Hepatic stellate cell (primary cell): ENCODE data around the gene ZMAT5.
A peak's percentile ranks its signal among the peaks of the same experiment; 100 is the strongest.

ENCODE experiments used
- DNase-seq: peaks from one replicate; pipeline ENCODE4 v3.0.0; 2011; ENCODE audit warnings: low spot score

The ZMAT5 gene

GRCh38 chr22:29729161-29729560 lies 37.6 kb downstream of the ZMAT5 start:
- no peak for DNase-seq

DNA sequence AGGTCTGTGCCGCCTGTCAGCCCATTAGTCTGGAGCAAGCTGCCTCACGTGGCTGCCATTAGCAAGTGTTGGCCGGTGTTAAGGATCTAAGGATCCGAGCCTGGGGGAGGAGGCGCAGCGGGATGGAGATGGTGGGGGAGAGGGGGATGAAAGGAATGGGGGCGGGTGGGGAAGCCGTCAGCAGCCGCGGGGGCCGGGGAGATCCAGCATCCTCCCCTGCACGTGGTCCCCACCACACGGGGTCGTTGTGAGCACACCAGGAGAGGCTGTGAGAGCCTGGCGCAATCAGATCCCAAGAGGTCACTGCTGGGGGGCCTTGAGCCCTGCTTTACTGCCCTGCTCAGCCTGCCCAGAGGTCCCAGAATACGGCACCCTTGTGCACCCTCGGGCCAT lies 39.7 kb downstream of the ZMAT5 start:
- peak; percentile 68 for DNase-seq

DNA sequence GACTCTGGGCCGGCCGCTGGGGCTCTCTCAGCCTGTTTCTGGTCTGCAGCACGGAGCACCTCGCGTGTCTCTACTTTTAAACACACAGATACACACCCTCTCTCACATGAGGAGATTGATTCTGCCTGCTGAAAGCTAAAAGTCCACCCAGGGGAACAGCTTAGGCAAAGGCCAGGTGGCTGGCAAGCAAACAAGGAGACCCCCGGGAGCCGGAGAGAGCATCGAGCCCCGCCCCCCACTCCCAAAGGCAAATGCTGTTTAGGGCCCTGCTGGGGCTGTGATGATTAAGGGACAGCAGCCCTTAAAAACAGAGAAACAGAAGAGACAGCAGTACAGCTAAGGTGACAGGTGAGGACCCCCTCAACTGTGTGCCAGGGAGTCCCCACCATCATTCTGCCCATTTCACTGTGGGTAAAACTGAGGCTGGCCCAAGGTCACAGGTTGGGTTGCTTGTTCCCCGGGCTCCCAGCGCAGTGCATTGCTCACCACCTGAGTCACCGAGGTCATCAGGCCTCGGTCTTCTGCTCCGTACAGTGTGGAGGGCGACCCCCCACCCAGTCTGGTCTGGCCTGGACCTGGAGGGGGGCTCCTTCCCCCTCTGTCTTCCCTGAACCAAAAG lies 40.2 kb downstream of the ZMAT5 start:
- no peak for DNase-seq

DNA sequence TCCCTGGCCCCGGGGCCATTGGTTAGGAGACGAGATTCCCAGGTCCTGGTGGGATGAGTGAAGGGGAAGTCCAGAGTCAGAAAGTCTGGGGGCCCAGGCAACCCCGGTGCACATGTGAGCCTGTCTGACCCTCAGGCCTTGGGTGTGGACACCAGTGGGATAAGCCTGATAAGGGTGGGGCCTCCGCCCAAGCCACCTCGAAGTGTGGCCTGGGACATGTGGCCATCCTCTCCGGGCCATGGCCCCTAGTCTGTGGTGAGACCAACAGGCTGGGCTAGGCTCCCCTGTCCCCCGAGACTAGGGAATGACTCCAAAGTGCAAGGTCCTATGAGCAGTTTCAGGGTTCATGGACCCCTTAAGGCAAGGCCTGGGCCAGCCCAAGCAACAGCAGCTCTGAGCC lies 40.7 kb downstream of the ZMAT5 start:
- DNase-seq = no peak

DNA sequence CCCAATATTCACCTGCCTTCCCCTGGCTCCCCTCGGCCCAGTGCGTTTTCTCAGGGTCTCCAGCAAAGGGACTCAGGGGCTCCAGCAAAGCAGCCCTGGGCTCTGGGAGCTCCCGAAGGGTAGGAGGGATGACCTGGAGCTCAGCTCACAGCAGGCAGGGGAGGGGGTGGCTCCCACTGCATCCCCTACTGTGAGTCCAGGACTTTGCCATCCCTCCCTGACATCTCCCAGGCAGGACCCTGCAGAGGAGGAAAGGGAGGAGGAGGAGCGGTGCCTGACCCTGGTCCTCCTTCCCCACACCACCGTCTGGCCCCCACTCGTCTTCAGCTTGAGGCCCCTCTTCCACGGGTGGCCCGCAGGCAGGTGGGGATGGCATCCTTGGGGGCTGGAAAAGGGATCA lies 42.0 kb downstream of the ZMAT5 start:
- DNase-seq = no peak

- DNase-seq = no peak
Observed at GRCh38 chr22:29723766-29724165, 43.0 kb downstream of the ZMAT5 start.

- no peak for DNase-seq
Observed at GRCh38 chr22:29722587-29722986, 44.2 kb downstream of the ZMAT5 start.

GRCh38 chr22:29722151-29722550 lies 44.7 kb downstream of the ZMAT5 start:
- DNase-seq = no peak

GRCh38 chr22:29720811-29721323 lies 45.9 kb downstream of the ZMAT5 start:
- DNase-seq = no peak

GRCh38 chr22:29719899-29720645 lies 46.7 kb downstream of the ZMAT5 start, which contains the start of gene CABP7:
Gene CABP7 (plus strand): TSS chr22:29720003. CDS start chr22:29720425, 422 bp downstream.
- no peak for DNase-seq

GRCh38 chr22:29718949-29719898 lies 47.6 kb downstream of the ZMAT5 start:
- no peak for DNase-seq

GRCh38 chr22:29717789-29718188 lies 49.0 kb downstream of the ZMAT5 start:
- DNase-seq = no peak

GRCh38 chr22:29716814-29717545 lies 49.8 kb downstream of the ZMAT5 start:
- peak; percentile 81 for DNase-seq

DNA sequence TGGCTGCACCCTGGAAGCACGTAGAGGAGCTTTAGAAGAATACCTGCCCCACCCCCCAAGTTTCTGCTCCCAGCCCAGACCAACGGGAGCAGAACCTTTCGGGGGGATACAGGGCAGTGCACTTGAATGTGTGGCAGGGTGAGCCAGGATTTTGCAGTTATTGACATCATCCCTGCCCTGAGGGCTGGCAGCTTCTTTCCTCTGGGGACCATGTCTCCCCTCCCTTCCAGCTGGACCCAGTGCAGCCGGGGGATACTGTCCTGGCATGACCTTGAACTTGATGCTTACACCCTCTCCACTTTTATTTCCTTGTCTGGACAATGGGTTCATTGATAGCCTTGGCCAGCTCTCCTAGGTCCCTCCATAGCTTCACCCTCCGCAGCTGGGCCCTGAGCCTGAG lies 51.1 kb downstream of the ZMAT5 start:
- DNase-seq = no peak

- no peak for DNase-seq
Observed at GRCh38 chr22:29715240-29715639, 51.6 kb downstream of the ZMAT5 start.

GRCh38 chr22:29713156-29713727 lies 53.6 kb downstream of the ZMAT5 start:
- no peak for DNase-seq

- no peak for DNase-seq
Observed at GRCh38 chr22:29712119-29712518, 54.7 kb downstream of the ZMAT5 start.

DNA sequence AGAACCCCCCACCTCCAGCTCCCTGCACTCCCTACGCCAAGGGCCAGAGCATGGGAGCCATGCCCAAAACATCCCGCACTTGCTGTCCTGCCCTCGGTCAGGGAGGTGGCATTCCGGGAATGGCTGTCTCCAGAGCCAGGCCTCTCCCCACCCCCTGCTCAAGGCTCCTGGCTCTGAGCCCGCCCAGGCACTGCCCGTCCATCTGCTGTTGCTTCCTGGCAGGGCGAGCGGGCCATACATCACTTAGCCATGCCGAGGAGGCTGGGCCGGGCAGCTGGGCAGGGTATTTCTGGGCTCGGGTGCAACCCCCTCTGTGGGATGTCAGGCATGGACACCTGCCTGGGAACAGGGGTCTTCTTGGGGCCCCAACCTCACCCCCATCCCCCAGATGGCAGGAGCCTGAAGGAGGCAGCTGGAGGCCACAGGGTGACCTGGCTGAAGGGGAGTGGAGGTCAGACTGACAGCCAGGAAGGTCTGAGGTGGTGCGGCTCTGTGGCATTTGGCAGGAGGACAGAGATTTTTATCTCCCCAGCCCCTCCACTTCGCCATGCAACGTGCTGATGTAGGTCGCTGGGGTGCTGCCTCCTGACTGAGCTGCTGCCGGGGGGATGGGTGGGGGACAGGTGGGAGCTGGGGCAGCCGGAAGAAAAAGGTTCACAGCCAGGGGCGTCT lies 55.7 kb downstream of the ZMAT5 start:
- DNase-seq = peak; percentile 50

GRCh38 chr22:29710193-29710592 lies 56.6 kb downstream of the ZMAT5 start:
- no peak for DNase-seq

- DNase-seq = no peak
Observed at GRCh38 chr22:29707471-29707870, 59.3 kb downstream of the ZMAT5 start.

DNA sequence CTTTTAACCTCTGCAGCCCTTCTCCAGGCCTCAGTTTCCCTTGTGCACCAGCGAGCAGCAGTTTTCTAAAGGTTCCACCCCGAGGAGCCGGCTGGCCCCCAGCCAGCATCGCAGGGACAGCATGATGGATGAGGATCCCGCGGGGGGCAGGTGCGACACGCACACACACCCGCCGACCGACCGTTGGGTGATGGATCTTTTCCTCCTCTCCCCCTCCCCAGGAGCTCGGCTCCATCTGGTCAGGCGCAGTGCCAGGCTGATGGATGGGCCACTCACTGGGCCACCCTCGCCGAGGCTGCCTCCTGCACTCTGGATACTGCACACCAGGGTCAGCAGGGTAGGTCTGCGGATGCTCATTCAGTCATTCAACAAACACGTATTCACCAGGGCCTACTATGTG lies 59.8 kb downstream of the ZMAT5 start:
- no peak for DNase-seq
